SK-N-MC (cell line): Measurements from ENCODE around the gene TMEM247.

Source experiments
- EZH2 ChIP-seq: fragments of 200-600 bp; sonication (generic); IDR thresholded peaks from one replicate; pipeline ENCODE4 v1.6.1; 2017; ENCODE audit warnings: antibody characterized with exemption
- POLR2AphosphoS5 ChIP-seq: IDR thresholded peaks from 2 replicates; pipeline ENCODE4 v1.6.1; 2012; ENCODE audit warnings: mild to moderate bottlenecking, low read depth, low read length, borderline replicate concordance

GRCh38 chr2:46460241-46460921, 19.0 kb upstream of the TMEM247 start:
- TF ChIP-seq POLR2AphosphoS5 (no peak), EZH2 (no peak)
